NCI-H2196 treated with DMSO at 0.1 percent for 48 hours (cell line): Measurements from ENCODE around the gene CCDC187.

Experiments
- DNase-seq: peaks from one replicate; lab custom pipeline; 2025; ENCODE audit not compliant: unreplicated experiment; lab: John Stamatoyannopoulos, UW

The CCDC187 gene

GRCh38 chr9:136229096-136230065, 74.5 kb downstream of the CCDC187 start:
- no peak for DNase-seq

- no peak for DNase-seq
These were observed 75.6 kb downstream of the CCDC187 start for GRCh38 chr9:136228107-136228875.

GRCh38 chr9:136226680-136227407, 77.0 kb downstream of the CCDC187 start:
- DNase-seq, result no peak

GRCh38 chr9:136225748-136226679, 77.9 kb downstream of the CCDC187 start:
- peak; percentile 11 for DNase-seq

GRCh38 chr9:136225366-136225747, 78.5 kb downstream of the CCDC187 start:
- no peak for DNase-seq

- DNase-seq, result no peak
These were observed 79.8 kb downstream of the CCDC187 start for GRCh38 chr9:136223871-136224640.

GRCh38 chr9:136222906-136223285, 81.0 kb downstream of the CCDC187 start:
- no peak for DNase-seq

- no peak for DNase-seq
These were observed 81.6 kb downstream of the CCDC187 start for GRCh38 chr9:136222166-136222905.

GRCh38 chr9:136220017-136220729, 83.7 kb downstream of the CCDC187 start:
- no peak for DNase-seq

- DNase-seq, result no peak
These were observed 84.6 kb downstream of the CCDC187 start for GRCh38 chr9:136219276-136219675.

- no peak for DNase-seq
These were observed 85.2 kb downstream of the CCDC187 start for GRCh38 chr9:136218673-136219072.

- DNase-seq, result no peak
These were observed 85.6 kb downstream of the CCDC187 start for GRCh38 chr9:136218271-136218670.

- DNase-seq, result no peak
These were observed 87.2 kb downstream of the CCDC187 start for GRCh38 chr9:136216541-136217244.

- DNase-seq, result no peak
These were observed 90.2 kb downstream of the CCDC187 start for GRCh38 chr9:136213733-136214132.

GRCh38 chr9:136212345-136212950, 91.4 kb downstream of the CCDC187 start:
- DNase-seq, result no peak

GRCh38 chr9:136211441-136212344, 92.2 kb downstream of the CCDC187 start:
- no peak for DNase-seq
